Upper lobe of left lung (tissue), 4 donors: ENCODE measurements around the gene SLC29A1.
"Not testable (repeated sequence)": the region's sequence is repeated elsewhere in the genome, so short reads cannot be mapped to it uniquely, and the experiment has no call there.

Experiments
- CTCF ChIP-seq, 6 experiments: fragments of 450-650 bp in 4 of 6; fragments of 200-600 bp in 2 of 6; sonication (generic) in 2 of 6; IDR thresholded peaks; one replicate each; pipeline ENCODE4 v1.5.1; 2016 to 2019; ENCODE audit warnings: antibody characterized with exemption in 6 of 6
- POLR2AphosphoS5 ChIP-seq, 2 donors: sonication (generic); formaldehyde crosslinking; IDR thresholded peaks; one replicate each; pipeline ENCODE4 v1.5.1; 2017; ENCODE audit warnings: antibody characterized with exemption in 2 of 2

- not testable (repeated sequence) for TF ChIP-seq CTCF, POLR2AphosphoS5 (IDR thresholded peaks at IDR 0.05)
These were observed 41.6 kb upstream of the SLC29A1 start for GRCh38 chr6:44181784-44182183.
